ENCODE results near the gene HNRNPU.

GRCh38 chr1:244849189-244849866 lies 15.0 kb downstream of the HNRNPU start:
- no peak for TF ChIP-seq CTCF (IDR thresholded peaks at IDR 0.05)
- no peak for TF ChIP-seq POLR2A (IDR thresholded peaks at IDR 0.05)
- TF ChIP-seq POLR2AphosphoS5 (IDR thresholded peaks at IDR 0.05) = no peak
- no peak for TF ChIP-seq EP300 (IDR thresholded peaks at IDR 0.05)
